NCI-H2171 (cell line): Measurements from ENCODE around the gene SEZ6L2.
"Not testable (repeated sequence)": the region's sequence is repeated elsewhere in the genome, so short reads cannot be mapped to it uniquely, and the experiment has no call there.

Experiments used
- DNase-seq: peaks from one replicate; lab custom pipeline; 2025; lab: John Stamatoyannopoulos, UW

Gene SEZ6L2

DNA sequence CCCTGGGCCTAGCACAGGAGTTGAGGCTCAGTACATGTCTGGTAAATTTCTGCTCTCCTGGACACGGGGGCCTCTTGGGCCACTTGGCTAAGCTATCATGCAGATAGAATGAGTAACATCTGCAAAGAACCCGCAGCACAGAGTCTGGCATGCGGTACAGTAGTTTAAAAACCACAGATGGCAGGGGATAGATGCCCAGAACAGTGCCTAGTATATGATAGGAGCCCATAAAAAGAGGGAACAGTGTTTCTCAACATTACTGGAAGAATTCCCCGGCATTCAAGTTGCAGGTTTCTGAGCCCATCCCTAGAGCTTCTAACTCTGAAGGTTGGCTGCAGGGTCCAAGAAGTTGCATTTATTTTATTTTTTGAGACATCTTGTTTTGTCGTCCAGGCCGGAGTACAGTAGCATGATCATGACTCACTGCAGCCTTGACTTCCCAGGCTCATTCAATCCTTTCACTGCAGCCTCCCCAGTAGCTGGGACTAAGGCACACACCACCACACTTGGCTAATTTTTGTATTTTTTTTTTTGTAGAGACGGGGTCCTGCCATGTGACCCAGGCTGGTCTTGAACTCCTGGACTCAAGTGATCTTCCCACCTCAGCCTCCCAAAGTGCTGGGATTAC is 42.1 kb downstream of the SEZ6L2 start:
- DNase-seq, result no peak

DNA sequence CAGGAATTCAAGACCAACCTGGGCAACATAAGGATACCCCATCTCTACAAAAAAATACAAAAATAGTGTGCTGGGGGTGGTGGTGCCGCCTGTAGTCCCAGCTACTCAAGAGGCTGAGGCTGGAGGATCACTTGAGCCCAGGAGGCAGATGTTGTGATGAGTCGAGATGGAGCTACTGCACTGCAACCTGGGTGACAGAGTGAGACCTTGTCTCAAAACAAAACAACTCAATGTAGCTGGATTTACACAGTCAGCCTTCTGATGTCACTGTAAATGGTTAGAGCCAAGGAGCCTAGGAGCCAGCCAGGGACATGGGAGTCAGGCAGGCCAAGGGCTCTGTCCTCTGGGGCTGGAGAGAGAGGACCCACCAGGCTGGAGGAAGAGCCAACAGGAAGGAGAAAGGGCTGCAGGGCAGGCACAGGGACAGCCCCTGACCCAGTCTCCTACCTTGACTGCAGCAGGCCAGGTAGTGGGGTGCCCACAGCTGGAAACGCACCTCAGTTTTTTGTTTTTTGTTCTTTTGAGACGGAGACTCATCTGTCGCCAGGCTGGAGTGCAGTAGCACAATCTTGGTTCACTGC is 44.7 kb downstream of the SEZ6L2 start:
- no peak for DNase-seq

DNA sequence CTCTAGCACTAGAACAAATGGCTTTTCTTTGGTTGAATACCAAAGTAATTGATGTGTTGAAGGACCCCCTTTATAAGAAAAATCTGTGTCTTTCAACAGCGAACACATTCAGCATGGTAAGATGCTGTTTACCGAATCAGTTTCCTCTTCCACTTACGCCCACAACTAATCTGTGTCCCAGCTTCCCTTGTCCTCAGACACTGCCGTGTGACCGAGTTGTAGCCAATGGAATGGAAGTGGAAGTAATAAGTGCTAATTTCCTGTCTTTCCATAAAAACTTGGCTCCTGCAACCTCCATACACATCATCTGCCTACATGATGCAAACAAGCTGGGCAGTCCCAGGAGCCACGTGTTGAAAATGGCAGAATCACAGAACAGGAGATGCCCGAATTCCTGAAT is 46.7 kb downstream of the SEZ6L2 start:
- no peak for DNase-seq

DNA sequence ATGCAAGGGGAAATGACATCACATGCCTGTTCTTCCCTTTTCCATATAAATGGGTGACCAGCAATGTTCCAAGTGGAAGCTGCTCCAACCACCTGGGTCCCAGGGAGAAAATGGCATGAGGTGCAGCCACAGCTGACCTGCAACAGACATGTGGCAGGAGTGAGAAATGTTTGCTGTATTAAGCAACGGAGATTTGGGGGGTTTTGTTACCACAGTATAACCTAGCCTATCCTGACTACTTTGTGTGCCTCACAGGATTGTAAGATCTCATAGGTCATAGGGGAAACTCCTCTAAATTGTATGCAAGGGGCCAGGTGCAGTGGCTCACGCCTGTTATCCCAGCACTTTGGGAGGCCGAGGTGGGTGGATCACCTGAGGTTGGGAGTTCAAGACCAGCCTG is 48.4 kb downstream of the SEZ6L2 start:
- DNase-seq, result no peak

DNA sequence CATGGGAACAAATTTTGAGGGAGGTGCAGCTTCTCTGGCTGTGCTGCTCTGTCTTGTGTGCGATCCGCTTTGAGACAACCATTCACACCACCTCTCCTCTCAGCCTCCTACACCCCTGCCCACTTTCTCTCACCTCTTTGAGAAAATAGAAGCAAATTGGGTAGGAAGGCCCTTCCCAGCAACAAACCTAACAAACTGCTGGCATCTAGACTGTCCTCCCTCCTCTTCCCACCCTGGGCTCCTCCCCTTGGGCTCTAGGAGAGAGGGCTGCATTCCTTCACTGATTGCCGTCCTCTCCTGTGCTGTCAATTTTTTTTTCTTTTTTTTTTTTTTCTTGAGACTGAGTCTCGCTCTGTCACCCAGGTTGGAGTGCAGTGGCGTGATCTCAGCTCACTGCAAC is 49.8 kb downstream of the SEZ6L2 start:
- no peak for DNase-seq

DNA sequence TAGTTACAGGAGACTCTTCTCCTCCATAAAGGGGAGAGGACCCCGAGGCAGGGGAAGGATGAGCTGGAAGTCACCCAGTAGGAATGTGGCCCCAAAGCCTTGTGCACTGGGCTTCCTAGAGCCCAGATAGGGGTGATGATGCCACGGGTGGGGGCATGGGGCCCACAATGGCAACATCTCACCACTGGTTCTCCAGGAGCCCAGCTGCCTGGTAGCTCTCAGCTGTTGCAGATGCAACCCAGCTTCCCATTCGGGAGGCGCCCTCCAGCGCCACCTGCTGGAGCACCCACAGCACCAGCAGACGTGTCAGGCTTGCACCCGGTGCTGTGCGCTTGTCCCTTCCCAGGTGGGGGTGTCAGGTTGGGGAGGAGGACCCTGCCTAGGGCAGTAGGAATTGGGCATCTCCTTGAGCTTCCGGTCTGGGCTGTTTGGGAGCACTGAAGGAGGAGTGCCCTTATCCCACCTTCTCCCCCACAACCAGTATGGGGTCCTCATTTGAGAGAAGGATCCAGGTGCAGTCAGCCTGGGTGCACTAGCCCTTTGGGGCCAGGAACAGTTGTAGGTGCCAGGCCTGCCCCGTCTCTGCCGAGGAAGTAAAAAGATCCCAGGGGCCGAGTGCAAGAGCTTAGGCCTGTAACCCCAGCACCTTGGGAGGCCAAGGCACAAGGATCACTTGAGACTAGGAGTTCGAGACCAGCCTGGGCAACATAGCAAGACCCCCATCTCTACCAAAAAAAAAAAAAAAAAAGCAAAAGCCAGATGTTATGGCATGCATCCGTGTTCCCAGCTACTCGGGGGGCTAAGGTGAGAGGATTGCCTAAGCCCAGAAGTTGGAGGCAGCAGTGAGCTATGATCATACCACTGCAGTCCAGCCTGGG is 50.7 kb downstream of the SEZ6L2 start:
- DNase-seq, result no peak

DNA sequence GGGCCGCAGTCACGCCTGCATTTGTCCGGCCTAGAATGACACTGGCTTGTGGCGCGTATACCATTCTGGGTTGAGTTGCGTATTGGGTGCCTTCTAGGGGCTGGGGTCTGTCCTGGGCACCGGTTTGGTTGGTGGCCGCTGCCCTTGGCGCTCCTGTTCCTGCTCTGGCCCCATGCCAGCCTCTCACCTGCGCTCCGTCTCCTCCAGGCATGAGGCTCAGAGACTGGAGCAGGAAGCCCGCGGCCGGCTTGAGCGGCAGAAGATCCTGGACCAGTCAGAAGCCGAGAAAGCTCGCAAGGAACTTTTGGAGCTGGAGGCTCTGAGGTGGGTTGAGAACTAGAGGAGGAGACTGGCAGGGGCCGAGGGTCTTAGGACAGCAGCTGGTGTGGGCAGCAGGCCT is 53.7 kb downstream of the SEZ6L2 start:
- DNase-seq, result no peak

DNA sequence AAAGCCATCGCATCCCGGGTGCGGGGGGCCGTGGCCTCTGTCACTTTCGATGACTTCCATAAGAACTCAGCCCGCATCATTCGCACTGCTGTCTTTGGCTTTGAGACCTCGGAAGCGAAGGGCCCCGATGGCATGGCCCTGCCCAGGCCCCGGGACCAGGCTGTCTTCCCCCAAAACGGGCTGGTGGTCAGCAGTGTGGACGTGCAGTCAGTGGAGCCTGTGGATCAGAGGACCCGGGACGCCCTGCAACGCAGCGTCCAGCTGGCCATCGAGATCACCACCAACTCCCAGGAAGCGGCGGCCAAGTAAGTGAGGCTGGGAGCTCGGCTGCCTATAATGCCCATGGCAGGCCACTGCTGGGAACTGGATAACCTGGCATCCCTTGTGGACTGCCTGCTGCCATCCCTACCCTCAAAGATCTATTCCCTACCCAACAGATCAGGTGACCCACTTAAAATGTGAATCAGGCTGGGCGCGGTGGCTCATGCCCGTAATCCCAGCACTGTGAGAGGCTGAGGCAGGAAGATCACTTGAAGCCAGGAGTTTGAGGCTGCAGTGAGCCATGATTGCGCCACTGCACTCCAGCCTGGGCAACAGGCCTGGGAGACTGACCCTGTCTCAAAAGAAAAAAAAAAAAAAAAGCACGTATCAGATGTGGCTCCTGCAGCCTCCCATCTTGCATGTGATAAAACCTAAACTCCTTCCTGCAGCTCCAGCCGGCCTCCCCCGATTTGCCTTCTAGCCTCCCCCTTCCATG is 54.6 kb downstream of the SEZ6L2 start:
- no peak for DNase-seq

DNA sequence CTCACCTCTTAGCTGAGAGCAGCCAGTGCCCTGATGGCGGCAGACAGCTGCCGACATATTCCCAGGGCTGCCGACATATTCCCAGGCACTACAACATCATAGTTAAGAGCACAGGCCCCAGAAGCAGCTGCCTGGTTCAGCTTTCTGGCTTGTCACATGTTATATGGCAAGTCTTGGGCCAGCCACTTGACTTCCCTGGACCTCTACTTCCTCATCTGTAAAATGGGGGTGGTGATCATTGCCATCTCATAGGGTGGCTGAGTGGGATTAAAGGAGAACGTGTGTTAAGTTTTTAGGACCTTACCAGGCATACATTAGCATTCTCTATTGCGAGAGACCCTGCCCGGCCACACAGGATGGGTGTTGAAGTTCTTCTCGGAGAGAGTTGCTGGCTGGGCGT is 55.4 kb downstream of the SEZ6L2 start:
- DNase-seq, result no peak

DNA sequence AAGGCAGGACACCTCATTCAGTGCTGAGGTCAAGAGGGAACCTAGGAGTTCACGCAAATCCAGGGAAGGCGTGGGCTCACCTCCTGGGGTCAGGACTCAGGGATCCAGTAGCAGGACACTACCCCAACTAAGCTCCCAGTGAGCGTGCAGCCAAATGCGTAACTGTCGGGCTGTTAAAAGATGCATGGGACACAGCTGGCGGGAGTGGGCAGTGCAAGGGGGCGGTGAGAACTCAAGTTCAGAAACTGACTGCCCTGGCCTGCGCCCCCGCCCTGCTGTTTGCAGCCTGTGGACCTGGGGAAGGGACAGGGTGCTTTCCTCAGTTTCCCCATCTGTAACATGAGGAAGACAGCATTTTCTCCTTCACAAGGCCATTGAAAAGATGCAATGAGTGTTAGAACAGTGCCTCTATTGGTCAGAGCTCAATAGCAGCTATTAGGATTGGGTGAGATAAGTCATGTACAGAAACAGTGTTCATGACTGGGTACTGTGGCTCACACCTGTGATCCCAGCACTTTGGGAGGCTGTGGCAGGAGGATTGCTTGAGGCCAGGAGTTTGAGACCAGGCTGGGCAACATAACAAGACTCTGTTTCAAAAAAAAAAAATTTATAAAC is 56.5 kb downstream of the SEZ6L2 start:
- no peak for DNase-seq

DNA sequence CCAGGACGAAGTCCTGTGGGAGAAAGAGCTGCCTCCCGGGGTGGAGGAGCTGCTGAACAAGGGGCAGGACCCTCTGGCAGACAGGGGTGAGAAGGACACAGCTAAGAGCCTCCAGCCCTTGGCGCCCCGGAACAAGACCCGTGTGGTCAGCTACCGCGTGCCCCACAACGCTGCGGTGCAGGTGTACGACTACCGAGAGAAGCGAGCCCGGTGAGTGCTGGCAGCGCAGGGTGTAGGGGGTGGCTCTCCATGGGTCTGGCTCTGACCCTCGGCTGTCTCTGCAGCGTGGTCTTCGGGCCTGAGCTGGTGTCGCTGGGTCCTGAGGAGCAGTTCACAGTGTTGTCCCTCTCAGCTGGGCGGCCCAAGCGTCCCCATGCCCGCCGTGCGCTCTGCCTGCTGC is 57.7 kb downstream of the SEZ6L2 start:
- no peak for DNase-seq

DNA sequence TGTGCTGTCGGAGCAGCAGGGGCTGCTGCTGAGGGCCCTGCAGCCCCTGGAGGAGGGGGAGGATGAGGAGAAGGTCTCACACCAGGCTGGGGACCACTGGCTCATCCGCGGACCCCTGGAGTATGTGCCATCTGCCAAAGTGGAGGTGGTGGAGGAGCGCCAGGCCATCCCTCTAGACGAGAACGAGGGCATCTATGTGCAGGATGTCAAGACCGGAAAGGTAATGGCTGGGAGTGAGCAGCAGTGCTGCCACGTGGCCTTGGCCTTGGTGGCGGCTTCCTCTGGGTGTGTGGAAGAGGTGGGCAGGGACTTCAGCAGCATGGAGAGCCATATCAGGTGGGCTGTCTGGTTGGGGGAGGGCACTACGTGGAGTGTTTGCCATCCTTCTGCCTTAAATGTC is 59.1 kb downstream of the SEZ6L2 start:
- DNase-seq, result no peak

DNA sequence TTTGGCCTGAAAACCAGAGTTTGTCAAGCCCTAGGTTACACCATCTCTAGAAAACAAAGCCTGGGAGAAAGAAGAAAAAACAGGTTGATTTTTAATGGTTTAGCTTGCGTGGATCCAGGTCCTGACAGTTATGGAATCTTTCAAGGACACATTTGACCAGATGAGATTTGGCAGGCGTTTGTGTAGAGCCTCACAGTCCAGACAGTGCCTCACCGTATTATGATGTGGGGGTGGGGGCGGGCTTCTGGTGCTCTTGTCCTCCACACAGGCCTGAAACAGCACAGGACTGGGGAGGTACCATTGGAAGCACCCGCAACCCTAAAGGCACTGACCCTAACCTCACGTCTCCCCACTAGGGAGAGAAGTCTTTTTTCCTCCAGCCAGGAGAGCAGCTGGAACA is 59.5 kb downstream of the SEZ6L2 start:
- DNase-seq, result no peak

DNA sequence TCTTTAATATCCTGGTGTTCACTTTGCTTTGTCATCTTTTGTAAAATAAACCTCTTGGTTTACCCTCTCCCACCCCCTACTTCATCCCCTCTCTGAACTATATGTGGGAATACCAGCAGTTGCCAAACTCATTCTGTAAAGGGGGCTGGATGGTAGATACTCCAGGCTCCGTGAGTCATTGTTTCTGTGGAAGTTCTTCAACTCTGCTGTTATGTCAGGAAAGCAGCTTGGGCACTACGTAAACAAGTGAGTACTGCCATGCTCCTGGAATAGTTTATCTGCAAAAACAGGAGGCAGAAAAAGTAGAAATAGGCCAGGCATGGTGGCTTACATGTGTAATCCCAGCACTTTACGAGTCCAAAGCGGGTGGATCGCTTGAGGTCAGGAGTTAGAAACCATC is 61.5 kb downstream of the SEZ6L2 start:
- DNase-seq, result no peak

DNA sequence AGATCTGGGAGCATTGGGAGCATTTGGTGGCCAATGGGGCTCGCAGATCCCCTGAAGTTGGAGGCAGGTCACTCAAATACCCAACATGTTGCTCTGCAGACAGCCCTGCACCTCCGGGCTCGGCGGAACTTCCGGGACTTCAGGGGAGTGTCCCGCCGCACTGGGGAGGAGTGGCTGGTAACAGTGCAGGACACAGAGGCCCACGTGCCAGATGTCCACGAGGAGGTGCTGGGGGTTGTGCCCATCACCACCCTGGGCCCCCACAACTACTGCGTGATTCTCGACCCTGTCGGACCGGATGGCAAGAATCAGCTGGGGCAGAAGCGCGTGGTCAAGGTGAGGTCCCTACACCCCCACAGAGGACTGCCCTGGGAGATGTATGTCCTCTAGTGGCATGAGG is 62.7 kb downstream of the SEZ6L2 start:
- no peak for DNase-seq

DNA sequence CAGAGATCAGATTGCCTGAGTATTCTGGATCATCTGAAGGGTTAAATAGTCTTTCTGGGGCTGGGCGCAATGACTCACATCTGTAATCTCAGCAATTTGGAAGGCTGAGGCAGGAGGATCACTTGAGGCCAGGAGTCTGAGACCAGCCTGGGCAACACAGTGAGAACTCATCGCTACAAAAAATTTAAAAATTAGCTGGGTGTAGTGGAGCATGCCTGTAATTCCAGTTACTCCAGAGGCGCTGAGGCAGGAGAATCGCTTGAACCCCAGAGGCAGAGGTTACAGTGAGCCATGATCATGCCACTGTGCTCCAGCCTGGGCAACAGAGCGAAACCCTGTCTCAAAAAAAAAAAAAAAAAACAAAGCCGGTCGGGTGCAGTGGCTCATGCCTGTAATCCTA is 63.4 kb downstream of the SEZ6L2 start:
- no peak for DNase-seq

DNA sequence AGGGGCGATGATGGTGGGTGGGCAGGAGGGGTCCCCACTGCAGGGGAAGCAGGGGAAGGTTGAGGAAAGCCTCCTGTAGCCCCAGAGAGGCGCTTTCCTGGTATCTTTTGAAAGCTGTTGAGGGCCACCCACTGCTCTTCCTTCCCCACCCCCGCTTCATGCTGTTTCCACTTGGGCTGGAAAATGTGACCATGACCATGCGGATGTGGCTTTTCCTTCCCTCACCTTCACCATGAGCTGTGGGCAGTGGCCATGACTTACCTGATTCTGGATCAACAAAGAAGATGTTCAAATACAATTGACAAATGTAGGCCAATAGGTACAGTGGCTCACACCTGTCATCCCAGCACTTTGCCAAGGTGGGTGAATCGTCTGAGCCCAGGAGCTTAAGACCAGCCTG is 65.3 kb downstream of the SEZ6L2 start:
- DNase-seq, result no peak

DNA sequence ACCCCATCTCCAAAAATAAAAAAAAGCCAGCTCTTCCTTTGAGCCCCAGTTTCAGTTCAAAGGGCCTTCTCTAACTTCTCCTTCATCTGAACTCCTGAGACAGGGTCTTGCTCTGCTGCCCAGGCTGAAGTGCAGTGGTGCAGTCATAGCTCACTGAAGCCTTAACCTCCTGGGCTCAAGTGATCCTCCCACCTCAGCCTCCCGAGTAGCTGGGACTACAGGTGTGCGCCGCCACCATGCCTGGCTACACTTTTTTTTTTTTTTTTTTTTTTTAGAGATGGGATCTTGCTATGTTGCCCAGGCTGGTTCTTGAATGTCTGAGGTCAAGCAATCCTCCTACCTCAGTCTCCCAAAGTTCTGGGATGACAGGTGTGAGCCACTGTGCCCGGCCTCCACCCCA is 66.1 kb downstream of the SEZ6L2 start:
- not testable (repeated sequence) for DNase-seq

DNA sequence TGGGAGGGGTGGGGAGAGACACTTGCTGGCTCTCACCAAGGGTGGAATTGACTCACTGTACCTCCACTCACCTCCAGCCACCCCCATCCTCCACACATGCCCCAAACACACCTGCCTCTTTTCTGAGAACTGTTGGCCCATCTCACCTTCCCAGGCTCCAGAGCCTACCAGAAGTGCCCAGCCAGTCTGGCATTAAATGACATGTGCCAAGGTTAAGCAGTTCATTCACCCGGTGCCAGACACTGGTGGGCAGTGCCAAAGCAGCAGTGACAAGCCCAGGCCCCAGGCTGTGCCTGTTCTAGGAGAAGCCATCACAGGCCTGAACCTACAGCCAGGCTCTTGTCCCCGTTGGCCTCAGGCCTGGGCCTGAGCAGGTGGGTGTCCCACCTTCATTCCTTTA is 67.9 kb downstream of the SEZ6L2 start:
- DNase-seq, result no peak

DNA sequence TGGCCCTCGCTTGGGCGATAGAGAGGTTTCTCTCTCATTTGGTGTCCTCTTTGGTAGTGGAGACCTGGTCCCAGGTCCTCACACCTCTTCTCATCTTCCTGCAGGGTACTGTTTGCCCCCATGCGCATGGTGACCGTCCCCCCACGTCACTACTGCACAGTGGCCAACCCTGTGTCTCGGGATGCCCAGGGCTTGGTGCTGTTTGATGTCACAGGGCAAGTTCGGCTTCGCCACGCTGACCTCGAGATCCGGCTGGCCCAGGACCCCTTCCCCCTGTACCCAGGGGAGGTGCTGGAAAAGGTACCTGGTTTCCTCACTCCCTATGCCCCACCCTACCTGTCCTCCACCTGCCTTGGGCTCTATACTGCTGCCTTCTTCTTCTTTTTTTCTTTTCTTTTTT is 68.6 kb downstream of the SEZ6L2 start:
- DNase-seq, result no peak

DNA sequence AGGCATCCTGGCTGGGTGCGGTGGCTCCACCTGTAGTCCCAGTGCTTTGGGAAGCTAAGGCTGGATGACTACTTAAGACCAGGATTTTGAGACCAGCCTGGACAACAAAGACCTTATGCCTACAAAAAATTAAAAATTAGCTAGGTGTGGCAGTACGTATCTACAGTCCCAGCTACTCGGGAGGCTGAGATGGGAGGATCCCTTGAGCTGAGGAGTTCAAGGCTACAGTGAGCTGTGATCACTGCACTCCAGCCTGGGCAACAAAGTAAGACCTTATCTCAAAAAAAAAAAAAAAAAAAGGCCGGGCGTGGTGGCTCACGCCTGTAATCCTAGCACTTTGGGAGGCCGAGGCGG is 73.0 kb downstream of the SEZ6L2 start:
- DNase-seq, result no peak
